Activated naive CD4-positive, alpha-beta T cell treated with anti-CD3 and anti-CD28 coated beads, Interleukin-2, amount 10 ng/mL, durations not matched to agents 7 days and 5 days (primary cell): ENCODE results near the gene ELK3.

Experiments
- CTCF ChIA-PET: fragments of 350-600 bp; sonication (Branson Sonifier 250); formaldehyde crosslinking; loops from one replicate; lab custom pipeline; 2021; ENCODE audit warnings: antibody characterized with exemption; lab: Charles Lee
- DNase-seq: peaks from one replicate; pipeline ENCODE4 v3.0.0-alpha.2; 2020
- H3K27ac Mint-ChIP-seq: one replicate; pipeline ENCODE4 v1.8.0; 2021; ENCODE audit warnings: mild to moderate bottlenecking, moderate library complexity, mixed read lengths
- H3K27me3 Mint-ChIP-seq: one replicate; pipeline ENCODE4 v1.8.0; 2021; ENCODE audit warnings: mild to moderate bottlenecking, mixed read lengths
- H3K36me3 Mint-ChIP-seq: one replicate; pipeline ENCODE4 v1.8.0; 2021; ENCODE audit warnings: mixed read lengths
- H3K4me1 Mint-ChIP-seq: one replicate; pipeline ENCODE4 v1.8.0; 2021; ENCODE audit warnings: mixed read lengths
- H3K4me3 Mint-ChIP-seq: one replicate; pipeline ENCODE4 v1.8.0; 2021; ENCODE audit warnings: mild to moderate bottlenecking, moderate library complexity, mixed read lengths
- H3K9me3 Mint-ChIP-seq: one replicate; pipeline ENCODE4 v1.8.0; 2021; ENCODE audit warnings: mixed read lengths

Gene ELK3

GRCh38 chr12:96255077-96255476 is 60.9 kb downstream of the ELK3 start:
- Mint-ChIP-seq H3K4me1 (peaks cover 11% of the 10 kb centered on the region), H3K27ac (peak overlapping the region; percentile 15), H3K27me3 (no peaks in the 10 kb centered on the region), H3K36me3 (peaks cover 36% of the 10 kb centered on the region), H3K9me3 (no peaks in the 10 kb centered on the region), H3K4me3 (no peak overlapping the region)
- DNase-seq: no peak
- CTCF ChIA-PET: interaction anchor here (1.0 kb wide), 1 partner anchor 11 kb away, joined by 3 read pairs; no protein-coding TSS in a partner anchor

DNA sequence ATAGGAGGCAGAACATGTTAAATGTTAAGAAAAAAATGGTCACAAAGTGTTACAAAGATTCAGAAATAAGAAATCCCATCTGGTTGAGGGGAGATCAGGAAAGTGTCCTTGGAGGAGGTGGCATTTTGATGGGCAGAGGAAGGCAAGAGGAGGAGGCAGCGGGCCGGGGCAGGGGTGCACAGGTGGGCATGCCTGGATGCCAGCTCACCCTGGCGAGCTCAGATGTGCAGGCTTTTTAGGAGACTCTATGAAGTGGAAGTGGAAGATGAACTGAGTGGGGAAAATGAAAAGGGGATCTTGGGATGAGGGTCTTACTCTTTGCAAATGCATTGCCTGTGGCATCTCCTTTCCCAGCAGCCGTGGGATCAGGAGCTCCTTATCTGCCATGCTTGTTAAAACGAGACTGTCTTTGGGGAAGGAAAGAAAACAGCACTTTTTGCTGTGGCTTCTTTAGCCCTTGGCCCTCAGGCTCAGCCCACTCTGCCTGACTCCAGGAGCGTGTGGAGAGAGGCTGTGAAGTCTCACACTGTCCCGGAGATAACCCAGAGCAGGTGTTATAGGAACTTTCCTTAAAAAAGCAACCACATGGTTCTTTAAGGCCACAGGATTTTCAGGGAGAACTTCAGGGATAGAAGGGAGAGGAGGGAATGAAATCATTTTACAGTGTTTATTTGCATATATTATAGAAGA is 62.6 kb downstream of the ELK3 start:
- DNase-seq: no peak
- peaks cover 35% of the 10 kb centered on the region for H3K36me3 Mint-ChIP-seq
- no peaks in the 10 kb centered on the region for H3K27me3 Mint-ChIP-seq
- no peaks in the 10 kb centered on the region for H3K4me1 Mint-ChIP-seq
- no peak overlapping the region for H3K4me3 Mint-ChIP-seq
- CTCF ChIA-PET: interaction anchor here (0.6 to 0.9 kb wide), 2 partner anchors 84 to 141 kb away, joined by 3 read pairs; no protein-coding TSS in a partner anchor
- no peak overlapping the region for H3K27ac Mint-ChIP-seq
- no peaks in the 10 kb centered on the region for H3K9me3 Mint-ChIP-seq

DNA sequence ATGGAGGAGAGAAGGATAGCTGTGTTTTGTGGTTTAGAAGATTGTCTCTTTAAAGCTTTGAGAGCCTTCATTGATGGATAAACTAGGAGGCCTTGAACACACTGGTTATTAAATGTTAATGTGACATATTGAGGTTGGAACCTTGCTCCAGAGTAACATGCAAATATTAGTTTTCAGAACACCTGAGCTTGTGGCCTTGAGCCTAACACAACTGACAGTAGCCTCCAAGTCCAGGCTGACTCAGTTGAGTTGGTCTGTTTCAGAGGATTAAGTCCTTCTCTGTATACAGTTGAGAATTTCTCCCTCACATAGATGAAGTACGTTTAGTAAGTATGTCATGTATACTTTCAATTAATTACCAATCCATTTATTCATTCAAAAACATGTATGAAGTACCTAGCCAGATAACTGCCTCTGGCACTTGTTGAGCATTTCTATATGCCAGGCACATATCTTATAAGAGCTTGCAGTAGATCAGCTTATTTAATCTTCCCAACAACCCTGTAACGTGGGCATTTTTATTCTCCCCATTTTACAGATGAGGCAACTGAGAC is 63.5 kb downstream of the ELK3 start:
- CTCF ChIA-PET: interaction anchor here (1.0 to 1.3 kb wide), 2 partner anchors 9 to 142 kb away, joined by 3 read pairs; partner anchors contain the start of gene CDK17
- H3K27me3 Mint-ChIP-seq: no peaks in the 10 kb centered on the region
- H3K36me3 Mint-ChIP-seq: peaks cover 27% of the 10 kb centered on the region
- H3K4me3 Mint-ChIP-seq: no peak overlapping the region
- DNase-seq: no peak
- H3K9me3 Mint-ChIP-seq: no peaks in the 10 kb centered on the region
- no peak overlapping the region for H3K27ac Mint-ChIP-seq
- H3K4me1 Mint-ChIP-seq: no peaks in the 10 kb centered on the region

GRCh38 chr12:96258104-96258961 is 64.2 kb downstream of the ELK3 start:
- Mint-ChIP-seq H3K4me1 (no peaks in the 10 kb centered on the region), H3K4me3 (no peak overlapping the region), H3K9me3 (no peaks in the 10 kb centered on the region), H3K27ac (no peak overlapping the region), H3K27me3 (no peaks in the 10 kb centered on the region), H3K36me3 (peaks cover 29% of the 10 kb centered on the region)
- DNase-seq: peak; percentile 34
- CTCF ChIA-PET: interaction anchor here (0.6 to 1.3 kb wide), 3 partner anchors 9 to 142 kb away, joined by 3 read pairs; partner anchors contain the start of gene CDK17

DNA sequence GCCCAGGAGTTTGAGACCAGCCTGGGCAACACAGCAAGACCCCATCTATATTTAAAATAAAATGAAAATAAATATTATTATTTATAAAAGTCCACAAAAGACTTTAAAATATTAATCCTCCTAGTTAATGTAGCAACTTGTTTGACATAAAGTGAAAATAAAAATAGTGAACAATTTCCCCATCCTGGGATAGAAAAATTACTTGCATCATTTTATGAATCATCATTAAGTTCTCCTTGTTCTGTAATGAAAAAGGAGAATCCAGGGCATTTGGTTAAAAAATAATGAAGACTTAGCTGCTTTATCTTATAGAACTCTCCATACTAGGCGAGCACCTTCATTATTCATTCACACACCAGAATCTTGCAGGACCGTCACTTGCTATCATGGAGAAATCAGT is 66.1 kb downstream of the ELK3 start:
- H3K4me1 Mint-ChIP-seq: no peaks in the 10 kb centered on the region
- CTCF ChIA-PET: no interaction called here
- H3K27me3 Mint-ChIP-seq: no peaks in the 10 kb centered on the region
- H3K9me3 Mint-ChIP-seq: no peaks in the 10 kb centered on the region
- no peak for DNase-seq
- H3K36me3 Mint-ChIP-seq: peaks cover 37% of the 10 kb centered on the region
- H3K4me3 Mint-ChIP-seq: no peak overlapping the region
- no peak overlapping the region for H3K27ac Mint-ChIP-seq

GRCh38 chr12:96260644-96261043 is 66.5 kb downstream of the ELK3 start:
- DNase-seq: no peak
- no peak overlapping the region for H3K27ac Mint-ChIP-seq
- no peaks in the 10 kb centered on the region for H3K4me1 Mint-ChIP-seq
- H3K36me3 Mint-ChIP-seq: peaks cover 37% of the 10 kb centered on the region
- CTCF ChIA-PET: no interaction called here
- H3K4me3 Mint-ChIP-seq: no peak overlapping the region
- no peaks in the 10 kb centered on the region for H3K9me3 Mint-ChIP-seq
- no peaks in the 10 kb centered on the region for H3K27me3 Mint-ChIP-seq

DNA sequence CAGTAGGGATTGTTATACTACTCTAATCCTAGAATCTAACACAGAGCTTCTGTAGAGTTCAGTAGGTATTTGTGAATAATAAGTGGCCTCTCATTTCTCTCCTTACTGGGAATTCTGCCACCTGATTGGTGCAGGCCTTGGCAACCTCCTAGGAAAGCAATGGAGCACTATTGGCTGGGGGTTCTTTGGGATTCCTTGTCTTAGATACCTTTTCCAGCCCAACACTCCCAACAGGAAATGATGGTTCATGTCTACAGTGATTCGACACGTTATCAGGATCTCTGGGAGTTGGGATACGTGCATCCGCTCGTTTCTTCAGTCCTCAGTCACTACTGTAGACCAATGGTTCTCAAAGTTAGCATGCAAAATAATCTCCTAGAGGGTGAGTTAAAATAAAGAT is 67.4 kb downstream of the ELK3 start:
- CTCF ChIA-PET: no interaction called here
- H3K27ac Mint-ChIP-seq: no peak overlapping the region
- DNase-seq: no peak
- no peaks in the 10 kb centered on the region for H3K9me3 Mint-ChIP-seq
- H3K4me3 Mint-ChIP-seq: no peak overlapping the region
- H3K4me1 Mint-ChIP-seq: no peaks in the 10 kb centered on the region
- H3K27me3 Mint-ChIP-seq: no peaks in the 10 kb centered on the region
- H3K36me3 Mint-ChIP-seq: peaks cover 42% of the 10 kb centered on the region

DNA sequence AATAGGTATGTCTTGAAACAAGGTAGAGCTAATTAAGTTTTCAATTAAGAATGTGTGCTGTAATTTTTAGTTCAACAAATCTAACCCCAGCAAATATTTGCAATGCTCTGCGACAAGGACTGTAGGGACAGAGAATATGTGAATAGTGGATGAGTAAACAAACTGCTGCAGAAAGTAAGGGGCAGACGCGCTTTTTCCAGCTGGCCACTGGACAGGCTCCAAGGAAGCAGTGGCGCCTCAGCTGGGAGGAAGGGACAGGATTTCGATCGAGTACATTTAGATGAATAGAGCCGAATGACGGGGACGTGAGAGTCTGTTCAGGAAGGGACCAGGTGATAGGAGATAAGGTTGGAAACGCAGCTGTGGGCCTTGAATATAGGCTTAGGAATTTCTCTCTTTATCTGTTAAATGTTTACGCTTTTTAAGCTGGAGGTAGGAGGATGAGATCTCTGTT is 69.3 kb downstream of the ELK3 start:
- Mint-ChIP-seq H3K27ac (no peak overlapping the region), H3K36me3 (peaks cover 52% of the 10 kb centered on the region), H3K4me1 (no peaks in the 10 kb centered on the region), H3K27me3 (no peaks in the 10 kb centered on the region), H3K9me3 (no peaks in the 10 kb centered on the region), H3K4me3 (no peak overlapping the region)
- CTCF ChIA-PET: no interaction called here
- DNase-seq: no peak

- peaks cover 58% of the 10 kb centered on the region for H3K36me3 Mint-ChIP-seq
- no peaks in the 10 kb centered on the region for H3K9me3 Mint-ChIP-seq
- no peak overlapping the region for H3K4me3 Mint-ChIP-seq
- H3K27ac Mint-ChIP-seq: no peak overlapping the region
- no peak for DNase-seq
- CTCF ChIA-PET: no interaction called here
- H3K27me3 Mint-ChIP-seq: no peaks in the 10 kb centered on the region
- H3K4me1 Mint-ChIP-seq: no peaks in the 10 kb centered on the region
Measured at GRCh38 chr12:96265400-96265799, 71.2 kb downstream of the ELK3 start.

DNA sequence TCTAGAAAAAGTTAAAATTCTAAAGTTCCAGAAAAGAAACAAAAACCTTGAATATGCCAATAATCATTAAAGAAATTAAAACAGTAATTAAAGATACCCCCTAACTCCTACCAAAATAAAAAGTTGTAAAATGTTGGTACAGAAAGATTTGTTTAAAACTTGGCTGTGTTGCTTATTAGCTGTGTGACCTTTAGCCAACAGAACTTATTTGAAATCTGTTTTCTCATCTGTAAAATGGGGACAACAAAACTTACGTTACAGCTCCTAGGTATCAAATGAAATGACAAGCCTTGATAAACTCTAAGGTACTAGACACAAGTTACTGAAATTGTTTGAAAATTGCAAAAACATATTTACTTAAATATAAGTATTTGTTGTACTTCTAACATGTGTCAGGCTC is 71.7 kb downstream of the ELK3 start:
- Mint-ChIP-seq H3K27me3 (no peaks in the 10 kb centered on the region), H3K9me3 (no peaks in the 10 kb centered on the region), H3K27ac (no peak overlapping the region), H3K4me1 (no peaks in the 10 kb centered on the region), H3K4me3 (no peak overlapping the region), H3K36me3 (peaks cover 57% of the 10 kb centered on the region)
- CTCF ChIA-PET: interaction anchor here (0.8 kb wide), 1 partner anchor 10 kb away, joined by 3 read pairs; no protein-coding TSS in a partner anchor
- no peak for DNase-seq

- DNase-seq: no peak
- no peak overlapping the region for H3K27ac Mint-ChIP-seq
- no peak overlapping the region for H3K4me3 Mint-ChIP-seq
- CTCF ChIA-PET: interaction anchor here (0.8 to 1.0 kb wide), 2 partner anchors 11 to 250 kb away, joined by 3 read pairs; no protein-coding TSS in a partner anchor
- no peaks in the 10 kb centered on the region for H3K27me3 Mint-ChIP-seq
- H3K9me3 Mint-ChIP-seq: no peaks in the 10 kb centered on the region
- no peaks in the 10 kb centered on the region for H3K4me1 Mint-ChIP-seq
- H3K36me3 Mint-ChIP-seq: peaks cover 57% of the 10 kb centered on the region
Measured at GRCh38 chr12:96266238-96266637, 72.1 kb downstream of the ELK3 start.

DNA sequence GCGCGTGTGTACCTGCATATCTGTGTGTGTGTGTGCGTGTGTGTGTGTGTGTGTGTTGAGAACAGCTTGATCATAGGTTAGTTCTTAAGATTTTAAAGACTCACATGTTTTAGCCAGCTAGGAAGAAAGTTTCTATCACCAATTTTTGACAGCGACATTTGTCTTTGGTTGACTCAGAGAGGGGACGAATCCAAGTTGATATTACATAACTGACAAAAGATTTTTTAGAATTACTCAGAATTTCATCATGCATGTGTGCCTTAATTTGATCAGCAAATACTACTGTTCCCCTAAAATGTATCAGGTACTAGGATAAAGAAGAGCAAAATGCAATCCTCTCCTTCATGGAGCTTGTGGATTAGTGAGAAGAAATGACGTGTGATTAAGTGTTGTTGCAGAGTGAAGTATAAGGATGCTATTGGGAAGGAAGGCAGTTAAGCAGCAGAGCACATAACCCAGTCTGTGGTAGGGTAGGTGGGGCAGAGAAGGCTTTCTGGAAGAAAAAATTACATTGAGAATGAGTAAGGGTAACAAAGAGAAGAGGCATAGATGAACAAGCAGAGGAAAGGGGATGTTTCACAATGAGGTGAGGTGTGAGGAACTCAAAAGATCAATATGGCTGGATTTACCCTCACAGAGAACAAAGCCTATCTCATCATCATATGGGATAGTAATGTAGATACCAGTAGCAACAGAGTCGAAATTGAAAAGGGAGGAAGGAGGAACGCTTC is 77.5 kb downstream of the ELK3 start:
- no peak for DNase-seq
- no peak overlapping the region for H3K4me3 Mint-ChIP-seq
- H3K9me3 Mint-ChIP-seq: no peaks in the 10 kb centered on the region
- H3K27ac Mint-ChIP-seq: no peak overlapping the region
- peaks cover 71% of the 10 kb centered on the region for H3K36me3 Mint-ChIP-seq
- H3K4me1 Mint-ChIP-seq: no peaks in the 10 kb centered on the region
- CTCF ChIA-PET: interaction anchor here (1.5 kb wide), 1 partner anchor 129 kb away, joined by 4 read pairs; the partner anchor contains the start of gene CDK17
- H3K27me3 Mint-ChIP-seq: no peaks in the 10 kb centered on the region

GRCh38 chr12:96274331-96274730 is 80.2 kb downstream of the ELK3 start:
- Mint-ChIP-seq H3K27me3 (no peaks in the 10 kb centered on the region), H3K36me3 (peaks cover 63% of the 10 kb centered on the region), H3K27ac (no peak overlapping the region), H3K9me3 (no peaks in the 10 kb centered on the region), H3K4me1 (no peaks in the 10 kb centered on the region), H3K4me3 (no peak overlapping the region)
- CTCF ChIA-PET: no interaction called here
- no peak for DNase-seq

DNA sequence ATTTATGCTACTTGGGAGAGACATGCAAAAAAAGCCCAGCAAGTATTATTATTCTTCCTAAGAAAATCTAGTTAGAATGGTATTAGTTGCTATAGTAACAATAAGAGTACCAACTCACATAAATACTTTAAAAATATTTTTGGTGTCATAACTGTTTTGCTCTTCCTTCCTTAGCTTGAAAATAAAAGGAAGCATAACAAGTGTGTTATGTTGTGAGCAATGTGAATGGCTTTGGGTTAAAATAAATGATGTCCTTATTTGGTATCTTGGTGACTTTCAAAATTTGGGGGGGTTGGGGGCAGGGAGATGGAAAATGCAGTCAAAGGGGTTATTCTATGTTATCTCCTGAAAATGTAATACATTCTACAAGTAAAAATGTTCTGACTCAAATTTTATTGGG is 91.0 kb downstream of the ELK3 start:
- Mint-ChIP-seq H3K27ac (no peak overlapping the region), H3K9me3 (no peaks in the 10 kb centered on the region), H3K4me3 (no peak overlapping the region), H3K4me1 (peaks cover 16% of the 10 kb centered on the region), H3K36me3 (peaks cover 74% of the 10 kb centered on the region), H3K27me3 (no peaks in the 10 kb centered on the region)
- CTCF ChIA-PET: no interaction called here
- no peak for DNase-seq
